ENCODE measurements around the gene PTPRM. TPM values are rescaled to one million over a fixed set of nuclear protein-coding genes. Genes with fewer than 3 reads are reported as not detected.
A peak's percentile ranks its signal among the peaks of the same experiment; 100 is the strongest.

PTPRM gene
- total RNA-seq, 2 donors from 2014 or later = 51.4 to 75.5 TPM

DNA sequence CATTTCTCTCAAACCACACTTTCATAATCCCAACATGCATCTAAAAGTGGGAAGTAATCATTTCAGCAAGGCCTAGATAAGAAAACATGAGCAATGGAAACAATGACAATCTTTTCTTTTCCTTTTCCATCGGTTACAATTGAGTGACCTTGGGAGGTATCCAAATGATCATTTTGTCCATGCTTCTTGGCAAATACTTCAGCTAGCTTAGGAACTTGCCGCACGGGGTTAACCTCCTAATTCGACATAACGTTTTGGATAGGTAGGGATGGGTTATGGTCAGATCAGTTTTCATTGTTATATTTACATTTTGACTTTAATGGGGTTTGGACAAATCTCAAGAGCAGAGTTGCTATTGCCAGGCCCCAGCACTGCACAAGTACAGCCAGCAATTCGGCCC lies 4.6 kb upstream of the PTPRM start:
- ATAC-seq = no peak

DNA sequence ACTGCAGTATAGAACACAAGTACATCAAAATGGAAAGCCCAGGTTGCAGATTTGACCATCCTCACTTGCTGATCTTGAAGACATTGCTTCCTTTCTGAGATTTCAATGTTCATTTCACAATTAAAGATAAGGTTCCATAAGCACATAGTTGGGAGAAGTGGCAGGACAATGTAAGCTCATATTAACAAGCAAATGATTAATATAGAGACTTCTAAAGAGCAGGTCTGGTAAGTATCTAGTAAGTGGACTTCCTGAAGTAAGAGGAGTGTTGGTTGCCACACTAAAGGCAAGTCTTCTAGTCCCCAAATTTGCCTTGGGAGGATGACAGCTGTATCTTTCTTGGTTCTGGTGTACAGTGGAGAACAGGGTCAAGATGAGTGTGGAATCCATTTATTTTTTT lies 1.4 kb upstream of the PTPRM start:
- intact Hi-C loops (cut with DNase I) = loop anchor here (2.0 to 10.0 kb wide), 3 partner anchors 201 to 293 kb away; no protein-coding TSS in a partner anchor
- ATAC-seq (no peak), DNase-seq (no peak)

More for the DNA sequence above, 4.6 kb upstream of the PTPRM start:
- intact Hi-C loops (cut with DNase I) = loop anchor here (10.0 kb wide), 1 partner anchor 198 kb away; no protein-coding TSS in a partner anchor
- no peak for DNase-seq

DNA sequence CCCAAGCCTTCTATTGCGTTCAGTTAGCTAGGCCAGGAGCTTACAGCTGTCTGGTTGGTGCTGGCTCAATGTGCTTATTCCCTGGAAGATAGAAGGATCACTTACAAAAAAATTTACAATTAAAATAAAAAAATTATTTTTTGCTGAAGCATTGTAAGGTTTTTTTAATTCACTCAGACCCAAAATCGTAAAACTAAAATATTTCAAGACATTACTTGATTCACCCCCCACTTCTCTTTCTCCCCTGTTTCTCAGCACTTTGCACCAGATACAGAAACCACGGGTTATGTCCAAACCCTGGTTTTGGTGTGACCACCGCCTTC lies 911 bp upstream of the PTPRM start:
- ATAC-seq (no peak), DNase-seq (no peak)
- intact Hi-C loops (cut with DNase I) = loop anchor here (2.0 to 10.0 kb wide), 3 partner anchors 201 to 294 kb away; no protein-coding TSS in a partner anchor

DNA sequence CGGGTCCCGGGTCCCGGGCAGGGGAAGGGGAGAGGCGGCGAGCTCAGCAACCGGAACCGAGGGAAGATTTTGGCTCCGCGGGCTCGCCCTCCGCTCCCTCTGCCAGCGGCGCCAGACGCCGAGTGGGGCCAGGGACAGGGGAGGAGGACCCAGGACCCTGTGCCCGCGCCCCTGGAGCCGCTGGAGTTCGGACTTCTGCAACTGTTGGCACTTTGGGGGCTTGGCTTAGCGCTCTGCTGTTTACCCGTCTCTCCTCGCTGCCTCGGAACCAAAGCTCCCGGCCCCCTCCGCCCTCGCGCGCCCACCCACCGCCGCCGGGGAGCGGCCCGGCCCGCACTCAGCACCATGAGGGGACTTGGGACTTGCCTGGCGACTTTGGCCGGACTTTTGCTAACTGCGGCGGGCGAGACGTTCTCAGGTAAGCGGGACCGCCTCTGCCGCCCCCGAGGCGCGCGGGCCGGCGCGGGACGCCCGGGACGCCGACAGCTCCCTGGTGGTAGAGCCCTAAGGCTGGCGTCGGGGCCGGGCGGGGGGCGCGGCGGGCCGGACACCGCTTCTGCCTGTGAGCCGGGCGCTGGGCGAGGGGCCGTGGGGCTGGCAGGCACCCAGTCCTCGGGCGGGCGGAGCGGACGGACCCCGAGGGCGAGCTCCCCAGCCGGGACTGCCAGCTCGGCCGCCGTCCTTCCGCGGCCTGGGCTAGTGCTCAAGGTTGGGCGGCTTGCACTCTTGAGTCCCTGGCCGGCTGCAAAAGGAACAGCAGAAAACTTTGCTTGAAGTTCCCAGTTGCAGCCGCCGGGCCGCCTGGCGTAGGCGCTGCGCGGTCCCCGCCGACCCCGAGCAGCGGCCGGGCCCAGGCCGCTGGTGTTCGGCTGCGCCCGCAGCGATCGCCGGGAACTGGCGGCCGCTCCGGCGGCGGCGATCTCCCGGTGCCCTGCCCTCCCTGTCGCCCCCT lies 634 bp downstream of the PTPRM start:
- DNase-seq (peak; percentile 67), ATAC-seq (peak; percentile 27 to 55)
- intact Hi-C loops (cut with DNase I) = loop anchor here (1.0 to 10.0 kb wide), 4 partner anchors 187 to 295 kb away; no protein-coding TSS in a partner anchor

DNA sequence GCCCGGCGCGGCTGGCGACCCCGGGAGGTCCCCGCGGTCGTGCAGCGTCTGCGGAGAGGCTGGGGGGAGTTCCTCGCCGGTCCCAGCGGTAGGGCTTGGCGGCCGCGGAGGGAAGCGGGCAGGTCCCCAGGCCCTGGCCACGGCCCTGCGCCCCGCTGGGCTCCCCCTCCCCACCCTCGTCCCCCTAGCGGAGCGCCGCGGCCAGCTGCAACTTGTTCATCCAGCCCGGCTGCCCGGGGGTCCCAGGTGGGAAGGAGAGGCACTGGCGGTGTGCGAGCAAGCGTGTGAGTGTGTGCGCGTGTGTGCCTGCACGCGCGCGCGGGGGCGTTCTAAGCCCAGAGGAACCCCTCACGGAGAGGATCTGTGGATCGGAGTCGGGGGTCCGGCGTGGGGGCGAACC lies 1.3 kb downstream of the PTPRM start:
- peak; percentile 53 for DNase-seq
- intact Hi-C loops (cut with DNase I) = loop anchor here (1.0 to 10.0 kb wide), 3 partner anchors 186 to 296 kb away; no protein-coding TSS in a partner anchor
- peak; percentile 3 to 6 for ATAC-seq

DNA sequence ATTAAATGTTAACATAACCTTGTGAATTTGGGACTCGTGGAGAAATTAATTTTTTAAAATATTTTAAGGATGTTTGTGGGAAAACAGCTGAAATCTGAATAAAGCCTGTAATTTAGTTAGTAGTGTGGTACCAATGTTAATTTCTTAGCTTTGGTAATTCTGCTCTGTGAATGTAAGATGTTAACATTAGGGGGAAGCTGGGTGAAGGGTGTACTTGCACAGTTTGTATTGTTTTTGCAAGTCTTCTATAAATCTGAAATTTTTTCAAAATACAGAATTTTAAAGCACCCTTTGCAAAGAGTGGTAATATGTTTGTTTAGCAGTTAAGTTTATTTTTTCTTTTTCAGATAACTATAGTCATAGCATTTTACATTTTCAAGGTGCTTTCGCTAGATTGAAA lies 4.5 kb downstream of the PTPRM start:
- ATAC-seq (no peak), DNase-seq (no peak)
- intact Hi-C loops (cut with DNase I) = loop anchor here in 1 of 2 donors (10.0 kb wide), 1 partner anchor 183 kb away; no protein-coding TSS in a partner anchor

DNA sequence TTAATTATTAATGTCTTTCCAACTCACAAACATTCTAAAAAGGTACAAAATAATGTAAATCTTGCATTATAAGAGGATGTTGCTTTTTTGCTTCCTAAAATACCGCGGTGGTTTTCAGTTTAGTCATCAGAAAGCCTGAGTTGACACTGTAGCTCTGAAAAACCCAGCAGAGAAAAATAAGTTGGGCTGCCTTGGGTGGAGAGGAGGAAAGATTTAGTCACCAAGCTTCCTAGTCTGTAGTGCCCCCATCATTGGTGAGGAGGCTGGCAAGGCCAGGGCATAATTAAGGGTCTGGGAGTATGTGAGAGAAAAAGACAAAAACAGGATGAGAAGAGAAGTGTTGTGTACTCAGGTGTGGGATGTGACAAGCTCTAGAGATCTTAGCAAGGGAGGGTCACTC lies 5.7 kb downstream of the PTPRM start:
- intact Hi-C loops (cut with DNase I) = loop anchor here in 1 of 2 donors (10.0 kb wide), 1 partner anchor 182 kb away; no protein-coding TSS in a partner anchor
- DNase-seq (no peak), ATAC-seq (no peak)

DNA sequence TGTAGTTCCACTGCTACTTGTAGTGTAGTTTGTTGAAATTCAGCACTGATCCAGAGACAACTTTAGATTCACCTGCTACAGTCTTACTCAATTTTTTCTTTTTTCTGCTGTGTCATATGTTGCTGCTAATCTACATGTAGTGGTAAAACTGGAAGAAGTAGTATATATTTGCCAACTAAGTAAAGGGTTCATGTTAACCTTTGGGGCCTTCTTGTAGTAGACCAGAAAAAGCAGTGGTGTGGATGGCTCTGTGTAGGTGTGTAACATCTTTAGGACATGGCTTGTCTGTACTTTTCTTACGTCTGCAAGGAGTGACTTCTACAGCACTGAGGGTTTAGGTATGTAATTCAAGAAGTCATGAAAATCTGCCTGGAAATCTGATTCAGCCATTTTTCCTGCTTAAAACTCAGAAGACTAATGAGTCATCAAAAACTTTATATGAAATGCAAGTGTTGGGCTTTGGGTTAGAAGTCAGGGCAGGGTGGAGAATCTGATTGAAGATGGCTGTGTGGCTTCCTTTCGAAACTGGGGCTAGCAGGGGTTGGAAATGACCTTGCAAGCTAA lies 8.4 kb downstream of the PTPRM start:
- intact Hi-C loops (cut with DNase I) = loop anchor here in 1 of 2 donors (10.0 kb wide), 1 partner anchor 179 kb away; no protein-coding TSS in a partner anchor
- DNase-seq (no peak), ATAC-seq (no peak)

DNA sequence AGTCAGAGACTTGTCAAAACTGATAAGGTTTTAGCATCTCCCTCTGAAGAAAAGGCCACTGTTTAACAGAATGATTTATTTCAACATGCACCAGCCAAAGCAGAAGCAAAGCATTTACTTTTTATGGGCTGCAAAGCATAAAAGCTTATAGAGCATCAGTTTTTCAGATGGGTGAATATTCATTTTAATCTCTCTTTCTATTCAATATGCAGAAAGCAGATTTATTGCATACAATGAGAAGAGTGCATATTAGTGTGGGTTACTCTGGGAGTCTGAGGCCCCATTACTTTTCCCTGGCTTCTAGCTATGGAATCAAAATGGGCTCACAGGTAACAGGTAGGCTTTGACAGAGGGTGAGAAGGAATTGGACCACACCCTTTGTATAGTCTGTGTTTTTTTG lies 9.0 kb downstream of the PTPRM start:
- intact Hi-C loops (cut with DNase I) = loop anchor here in 1 of 2 donors (10.0 kb wide), 1 partner anchor 179 kb away; no protein-coding TSS in a partner anchor
- ATAC-seq (no peak), DNase-seq (no peak)

DNA sequence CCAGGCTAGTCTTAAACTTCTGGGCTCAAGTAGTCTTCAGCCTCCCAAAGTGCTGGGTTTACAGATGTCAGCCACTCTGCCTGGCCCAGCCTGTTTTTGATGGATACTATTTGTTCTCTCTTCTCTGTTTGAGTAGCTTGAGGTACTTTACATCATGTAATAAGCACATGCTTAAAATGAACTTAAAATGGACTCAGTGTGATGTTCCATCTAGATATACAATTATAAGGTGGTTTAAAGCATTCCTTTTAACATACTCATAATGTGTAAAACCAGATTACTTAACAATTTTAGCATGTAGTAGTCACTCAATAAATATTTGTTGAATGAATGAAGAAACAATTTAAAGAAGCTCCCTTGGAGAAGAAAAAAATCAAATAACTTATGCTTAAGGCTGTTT lies 9.6 kb downstream of the PTPRM start:
- intact Hi-C loops (cut with DNase I) = loop anchor here in 1 of 2 donors (10.0 kb wide), 1 partner anchor 178 kb away; no protein-coding TSS in a partner anchor
- ATAC-seq (no peak), DNase-seq (no peak)

DNA sequence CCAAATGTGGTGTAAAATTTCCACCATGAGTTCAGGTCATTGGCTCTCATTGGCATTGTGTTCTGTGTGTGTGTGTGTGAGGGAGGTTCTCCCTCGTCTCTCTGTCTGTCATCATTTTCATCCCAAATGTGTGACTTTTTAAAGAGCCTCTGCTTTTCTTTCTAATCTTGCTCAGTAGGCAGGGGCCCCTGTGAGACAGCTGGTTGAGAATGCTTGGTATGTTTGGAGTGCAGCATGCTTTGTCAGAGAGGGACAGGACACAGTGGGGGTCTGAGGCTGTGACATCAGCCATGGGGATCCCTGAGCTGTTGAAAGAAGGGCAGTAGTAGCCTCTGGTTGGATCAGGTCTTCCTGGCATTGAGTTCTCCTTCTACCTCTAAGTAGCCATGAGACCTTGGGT lies 10.6 kb downstream of the PTPRM start:
- intact Hi-C loops (cut with DNase I) = loop anchor here in 1 of 2 donors (10.0 kb wide), 1 partner anchor 177 kb away; no protein-coding TSS in a partner anchor
- peak in 1 of 2 donors; percentile 41 for ATAC-seq
- DNase-seq = no peak

DNA sequence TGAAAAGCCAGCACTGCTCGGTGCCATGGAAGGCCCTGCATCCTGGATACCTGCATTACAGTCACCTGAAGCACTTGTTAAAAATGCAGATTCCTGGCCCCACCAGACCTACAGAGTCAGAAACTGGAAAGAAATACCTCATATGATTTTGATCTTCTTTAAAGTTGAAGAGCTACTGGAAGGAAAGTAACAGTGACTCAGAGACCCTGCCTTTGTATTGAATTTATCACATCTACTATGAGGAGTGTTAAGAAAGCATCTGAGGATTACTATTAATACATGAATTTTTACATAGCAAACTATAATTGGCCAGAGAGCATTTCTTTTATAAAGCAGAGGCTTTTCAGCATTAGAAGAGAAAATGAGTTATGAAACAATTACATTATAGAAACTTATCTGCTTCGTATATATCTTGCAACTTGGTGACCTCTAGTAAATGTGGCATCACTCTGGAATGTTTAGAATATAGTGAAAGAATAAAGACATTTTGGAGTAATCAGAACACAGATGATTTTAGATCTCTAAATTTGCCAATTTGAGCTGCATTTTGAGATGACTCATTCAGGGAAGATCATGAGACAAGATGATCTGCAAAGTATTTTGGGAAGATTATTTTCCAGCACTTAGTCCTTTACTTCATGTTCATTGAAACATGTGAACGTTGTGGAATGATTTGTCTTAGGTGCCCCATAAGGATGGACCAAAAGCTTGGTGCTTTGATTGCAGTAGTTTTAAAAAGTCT lies 12.2 kb downstream of the PTPRM start:
- DNase-seq (no peak), ATAC-seq (no peak)
- intact Hi-C loops (cut with DNase I) = loop anchor here in 1 of 2 donors (10.0 kb wide), 1 partner anchor 175 kb away; no protein-coding TSS in a partner anchor

DNA sequence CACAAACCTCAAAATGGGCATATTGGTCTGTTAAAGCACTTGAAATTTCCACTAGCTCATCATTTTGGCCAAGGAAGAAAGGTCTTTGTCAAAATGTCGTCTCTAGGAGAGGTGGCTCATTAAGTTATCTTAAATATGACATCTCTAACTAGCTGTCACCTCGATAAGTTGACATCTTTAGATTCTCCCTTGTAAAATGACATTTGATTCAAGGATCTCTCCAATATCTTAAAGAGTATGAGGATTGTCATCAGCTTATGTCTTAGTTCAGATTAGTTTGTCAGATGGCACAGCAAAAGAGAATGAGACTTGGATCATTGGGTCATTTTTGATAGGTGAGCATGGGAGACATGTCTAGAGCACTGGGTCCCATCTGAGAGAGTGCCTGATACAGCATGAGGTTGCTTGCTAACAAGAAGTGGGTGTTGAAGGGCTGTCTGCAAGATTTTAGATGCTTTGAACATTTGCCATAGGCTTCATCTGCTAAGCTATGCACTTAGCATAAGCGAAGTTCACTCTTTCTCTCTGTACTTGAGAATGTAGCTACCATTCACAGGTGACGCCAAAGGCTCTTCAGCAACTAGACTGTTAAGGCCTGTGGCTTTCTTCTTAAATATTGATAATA lies 12.9 kb downstream of the PTPRM start:
- ATAC-seq (peak in 1 of 2 donors; percentile 42), DNase-seq (no peak)
- intact Hi-C loops (cut with DNase I) = loop anchor here in 1 of 2 donors (10.0 kb wide), 1 partner anchor 175 kb away; no protein-coding TSS in a partner anchor

DNA sequence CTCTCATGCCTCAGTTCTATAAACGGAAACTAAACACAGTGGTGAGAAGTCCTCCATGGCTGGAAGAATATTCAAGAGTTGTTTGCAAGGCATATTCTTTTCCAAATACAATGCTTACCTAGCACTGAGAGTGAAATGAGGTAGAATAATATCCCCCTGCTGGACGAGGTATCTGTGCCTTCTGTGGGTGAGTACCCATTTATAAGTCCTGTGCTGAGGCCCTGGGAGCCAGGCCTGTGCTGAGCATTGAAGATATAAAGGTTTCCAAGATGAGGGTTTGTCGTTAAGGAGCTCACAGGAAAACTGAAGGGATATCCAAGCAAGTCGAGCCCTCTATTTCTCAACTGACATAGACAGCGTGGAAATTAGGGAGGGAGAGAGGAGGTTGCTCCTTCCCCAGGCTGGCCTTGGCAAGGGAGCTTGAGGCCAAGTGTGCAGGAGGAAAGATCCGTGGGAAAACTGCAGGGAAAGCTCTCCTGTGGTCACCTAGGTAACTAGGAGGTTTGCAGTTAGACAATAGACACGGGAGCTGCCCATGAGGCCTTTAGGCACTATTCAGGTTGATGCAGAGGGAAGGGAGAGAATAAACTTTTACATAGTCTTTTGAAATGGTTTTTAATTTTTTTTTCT lies 17.6 kb downstream of the PTPRM start:
- intact Hi-C loops (cut with DNase I) = no loop called here
- DNase-seq = no peak
- ATAC-seq = peak in 1 of 2 donors; percentile 47

DNA sequence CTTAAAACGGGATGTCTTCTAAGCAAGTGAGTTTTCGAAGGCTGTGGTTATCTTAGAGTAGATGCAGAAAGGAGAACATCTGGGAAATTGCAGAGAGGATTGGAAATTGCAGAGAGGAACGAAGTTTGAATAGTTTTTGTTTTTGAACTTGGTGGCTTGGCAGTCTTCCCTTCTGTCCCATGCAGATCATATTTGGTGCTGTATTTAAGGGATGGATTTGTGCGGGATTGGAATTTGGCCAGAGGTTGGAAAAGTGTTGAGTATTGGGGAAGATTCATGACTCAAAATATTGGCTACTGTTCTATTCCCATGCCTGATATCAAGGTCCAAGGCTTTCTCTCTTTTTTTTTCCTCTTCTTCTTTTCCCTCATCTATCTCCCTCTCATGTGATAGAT lies 18.2 kb downstream of the PTPRM start:
- ATAC-seq (no peak), DNase-seq (no peak)
- intact Hi-C loops (cut with DNase I) = no loop called here

DNA sequence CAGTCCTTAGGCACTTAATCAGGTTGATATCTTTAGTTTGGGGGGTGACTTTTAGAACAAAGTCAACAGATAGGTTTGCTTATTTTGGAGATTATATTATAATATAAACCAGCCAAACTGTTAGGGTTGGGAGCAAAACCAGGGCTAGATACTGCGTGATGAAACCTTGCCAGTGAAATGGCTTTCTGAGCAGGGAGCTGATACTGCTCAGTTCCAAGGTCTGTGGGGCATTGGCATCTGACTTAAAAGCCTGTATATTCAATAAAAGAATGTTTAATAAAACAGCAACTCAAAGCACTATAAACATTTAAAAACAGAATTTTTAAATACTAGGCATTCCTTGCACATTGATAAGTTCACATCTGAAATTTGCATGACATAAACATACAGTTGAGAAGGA lies 19.3 kb downstream of the PTPRM start:
- DNase-seq (no peak), ATAC-seq (no peak)
- intact Hi-C loops (cut with DNase I) = no loop called here

DNA sequence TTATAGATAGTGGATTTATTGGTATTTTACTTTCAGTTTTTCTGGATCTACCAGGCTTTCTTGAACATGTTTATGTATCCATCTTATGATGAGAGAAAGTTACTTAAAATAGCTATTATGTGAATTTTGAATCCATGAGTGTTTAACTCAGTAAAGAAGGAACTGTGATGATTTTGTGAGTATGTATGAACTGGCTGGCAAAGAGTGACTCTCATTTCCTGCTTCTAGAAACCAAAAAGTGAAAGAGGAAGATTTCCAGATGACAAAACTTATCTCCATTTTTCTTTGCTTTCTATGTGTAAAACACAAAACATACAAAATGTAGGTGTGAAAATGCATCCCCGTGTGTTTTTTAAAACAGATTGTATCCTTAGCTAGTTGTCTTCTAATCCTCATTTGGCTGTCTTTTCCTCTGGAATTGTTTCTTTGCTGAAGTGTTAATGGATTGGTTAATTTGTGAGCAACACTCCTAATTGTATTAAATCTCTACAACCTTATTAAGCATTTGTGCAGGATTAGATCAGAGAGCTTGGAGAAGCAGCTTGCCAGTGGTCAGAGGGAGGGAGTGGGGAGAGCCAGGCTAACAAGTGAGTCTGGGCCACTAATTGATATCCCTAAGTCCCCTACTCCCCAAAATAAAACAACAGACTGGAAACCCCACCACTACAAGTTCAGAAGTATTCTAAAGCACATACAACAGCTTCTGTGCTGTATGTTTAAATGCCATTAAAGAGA lies 23.9 kb downstream of the PTPRM start:
- no peak for ATAC-seq
- no peak for DNase-seq
- intact Hi-C loops (cut with DNase I) = no loop called here
